CD4-positive, alpha-beta T cell treated with Interleukin-1 beta for 1 hour (primary cell): ENCODE results near the gene PPA2.
"Not testable (repeated sequence)": the region's sequence is repeated elsewhere in the genome, so short reads cannot be mapped to it uniquely, and the experiment has no call there.

Experiments used
- DNase-seq, 2 donors: peaks; one replicate each; pipeline ENCODE4 v3.0.0-alpha.2; 2020 to 2022

The PPA2 gene

GRCh38 chr4:105473324-105474098 is at the start of gene PPA2:
TSS of gene PPA2 (minus strand) at chr4:105474062. CDS start at chr4:105474050, 12 bp downstream.
- DNase-seq = peak; percentile 78 to 86

- peak in 1 of 2 donors; percentile 18 for DNase-seq
These were observed 47.2 kb upstream of the PPA2 start for GRCh38 chr4:105520819-105521790.

- DNase-seq = no peak
These were observed 36.4 kb upstream of the PPA2 start for GRCh38 chr4:105510245-105510644.

GRCh38 chr4:105509714-105510113 is 35.9 kb upstream of the PPA2 start:
- DNase-seq = no peak

GRCh38 chr4:105509291-105509690 is 35.4 kb upstream of the PPA2 start:
- no peak for DNase-seq

- DNase-seq = no peak
These were observed 30.9 kb upstream of the PPA2 start for GRCh38 chr4:105504744-105505143.

- DNase-seq = no peak
These were observed 29.6 kb upstream of the PPA2 start for GRCh38 chr4:105503484-105503883.

GRCh38 chr4:105496899-105497298 is 23.0 kb upstream of the PPA2 start:
- DNase-seq = no peak

- no peak for DNase-seq
These were observed 21.8 kb upstream of the PPA2 start for GRCh38 chr4:105495667-105496066.

GRCh38 chr4:105490523-105490922 is 16.7 kb upstream of the PPA2 start:
- no peak for DNase-seq

GRCh38 chr4:105483840-105484239 is 10.0 kb upstream of the PPA2 start:
- no peak for DNase-seq

GRCh38 chr4:105474099-105474518 is 247 bp upstream of the PPA2 start:
- peak in 1 of 2 donors; percentile 85 for DNase-seq

GRCh38 chr4:105472871-105473323 is 965 bp downstream of the PPA2 start:
- DNase-seq = no peak

GRCh38 chr4:105471566-105472176 is 2.2 kb downstream of the PPA2 start:
- peak; percentile 74 to 85 for DNase-seq

- no peak for DNase-seq
These were observed 3.1 kb downstream of the PPA2 start for GRCh38 chr4:105470766-105471165.

- no peak for DNase-seq
These were observed 4.1 kb downstream of the PPA2 start for GRCh38 chr4:105469736-105470135.

GRCh38 chr4:105466580-105466979 is 7.3 kb downstream of the PPA2 start:
- no peak for DNase-seq

GRCh38 chr4:105464563-105464962 is 9.3 kb downstream of the PPA2 start:
- DNase-seq = not testable (repeated sequence)

- DNase-seq = no peak
These were observed 11.3 kb downstream of the PPA2 start for GRCh38 chr4:105462576-105462975.

- no peak for DNase-seq
These were observed 12.1 kb downstream of the PPA2 start for GRCh38 chr4:105461621-105462382.

- no peak for DNase-seq
These were observed 12.6 kb downstream of the PPA2 start for GRCh38 chr4:105461221-105461620.

- DNase-seq = no peak
These were observed 13.6 kb downstream of the PPA2 start for GRCh38 chr4:105460306-105460705.
